ENCODE data around the gene PAM.

PAM gene

DNA sequence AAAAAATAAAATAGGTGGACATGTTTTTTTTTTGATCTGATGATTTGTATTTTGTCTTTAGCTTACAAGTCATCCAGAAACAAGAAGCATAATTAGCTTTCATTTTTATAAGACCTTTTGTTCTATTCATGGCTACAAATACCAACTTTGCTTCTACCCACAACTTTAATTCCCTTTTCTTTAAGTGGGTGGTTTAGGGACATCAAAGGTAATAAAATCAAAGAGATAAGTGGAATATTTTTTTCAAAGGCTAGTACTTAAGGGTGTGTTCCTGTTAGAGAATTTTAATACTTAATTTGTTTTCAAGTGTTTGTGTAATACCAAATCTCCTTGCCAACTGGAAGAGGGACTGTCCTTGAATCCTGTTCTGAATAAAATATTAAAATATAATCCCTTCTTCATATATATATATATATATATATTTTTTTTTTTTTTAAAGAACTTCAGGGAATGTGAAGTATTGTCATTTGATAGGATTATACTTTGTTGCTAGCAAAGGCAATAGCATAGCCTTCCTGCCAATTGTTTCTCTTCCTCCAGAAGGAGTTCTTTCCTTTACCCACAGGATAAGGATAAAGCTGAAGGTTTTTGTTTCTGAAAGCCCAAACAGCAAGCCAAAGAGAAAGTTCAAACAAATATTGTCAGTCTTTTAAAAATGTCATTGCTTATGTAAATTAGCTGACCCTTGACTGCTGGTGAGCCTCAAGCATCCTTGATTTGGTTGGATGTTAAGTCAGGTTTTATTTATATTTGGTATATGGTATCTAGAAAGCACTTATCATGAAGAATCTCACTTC lies 108.9 kb downstream of the PAM start:
- FAIRE-seq, result no peak

GRCh38 chr5:102865171-102865509 lies 110.0 kb downstream of the PAM start:
- FAIRE-seq, result no peak

DNA sequence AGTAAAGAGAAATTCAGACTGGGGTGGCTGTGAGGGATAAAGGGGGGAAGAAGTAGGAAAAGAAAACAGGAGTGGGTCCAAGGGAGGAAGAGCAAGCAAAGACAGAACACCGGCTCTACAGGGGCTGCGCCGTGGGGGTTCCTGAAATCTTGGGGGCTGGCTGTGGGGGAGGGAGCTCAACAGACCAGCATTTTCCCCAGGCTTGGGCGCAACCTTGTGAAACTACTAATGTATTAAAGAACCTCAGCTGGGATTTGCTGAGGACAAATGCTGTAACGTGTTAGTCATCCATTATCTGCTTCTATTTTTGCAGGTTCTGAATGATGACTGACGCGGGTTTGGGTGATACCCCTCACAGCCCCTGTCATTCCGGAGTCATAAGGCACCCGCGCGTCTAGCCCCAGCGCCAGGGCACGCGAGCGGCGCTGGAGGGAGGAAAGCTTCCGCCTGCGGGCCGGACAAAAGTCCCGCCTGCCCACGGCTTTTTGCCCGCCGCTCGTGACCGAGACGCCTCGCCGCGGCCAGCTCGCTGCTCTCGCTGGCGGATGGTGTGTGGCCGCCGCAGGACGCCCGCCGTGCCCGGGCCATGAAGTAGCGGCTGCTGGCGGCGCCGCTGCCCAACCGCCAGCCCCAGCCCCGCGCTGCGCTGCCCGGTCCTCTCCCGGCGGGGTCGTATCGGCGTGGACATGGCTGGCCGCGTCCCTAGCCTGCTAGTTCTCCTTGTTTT lies 110.6 kb downstream of the PAM start:
- FAIRE-seq, result no peak

- FAIRE-seq, result no peak
Observed at GRCh38 chr5:102866237-102866600, 111.1 kb downstream of the PAM start.

GRCh38 chr5:102867992-102868662 lies 113.0 kb downstream of the PAM start:
- no peak for FAIRE-seq

DNA sequence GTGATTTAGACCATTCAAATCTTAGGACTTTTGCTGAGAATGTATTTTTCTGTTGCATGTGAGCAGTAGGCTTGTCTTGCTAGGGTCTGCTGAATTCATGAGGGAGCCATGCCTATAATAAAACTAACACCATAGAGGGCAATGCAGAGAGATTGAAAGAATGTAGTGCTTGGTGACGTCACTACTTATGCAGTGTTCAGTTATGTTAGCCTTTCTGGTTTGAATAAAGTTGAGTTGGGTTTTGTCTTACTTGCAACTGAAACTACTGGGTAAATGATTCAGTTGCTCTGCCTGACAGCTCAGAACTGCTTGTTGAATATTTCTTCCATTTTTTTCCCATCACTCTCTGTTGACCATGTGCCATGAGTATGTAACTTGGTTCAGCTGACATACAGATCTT lies 114.1 kb downstream of the PAM start:
- FAIRE-seq, result no peak

DNA sequence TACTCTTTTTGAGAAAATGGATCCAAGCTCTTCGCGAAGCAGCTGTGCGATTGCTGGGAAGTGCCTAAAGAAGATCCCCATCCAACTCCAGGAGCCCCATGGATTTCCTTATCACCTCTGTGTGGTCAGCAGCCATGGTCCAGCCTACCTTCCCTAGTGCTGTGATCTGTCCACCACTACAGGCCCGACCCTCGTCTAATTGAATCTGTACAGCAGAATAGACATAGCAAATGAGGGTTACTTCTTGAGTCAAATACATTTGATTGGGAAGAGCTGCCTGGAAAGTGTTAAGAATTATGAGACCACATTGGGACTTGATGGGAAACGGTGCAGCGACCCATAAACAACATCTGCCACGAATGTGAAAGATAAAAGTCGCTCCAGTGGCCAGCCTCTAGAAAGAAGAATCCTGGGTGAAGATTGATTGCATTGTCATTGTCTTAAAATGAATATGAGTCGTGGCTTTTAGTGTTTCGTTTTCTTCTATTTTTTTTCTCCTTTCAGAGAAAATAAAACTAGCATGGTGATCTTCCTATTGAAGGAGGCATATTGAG lies 118.4 kb downstream of the PAM start:
- FAIRE-seq, result no peak

DNA sequence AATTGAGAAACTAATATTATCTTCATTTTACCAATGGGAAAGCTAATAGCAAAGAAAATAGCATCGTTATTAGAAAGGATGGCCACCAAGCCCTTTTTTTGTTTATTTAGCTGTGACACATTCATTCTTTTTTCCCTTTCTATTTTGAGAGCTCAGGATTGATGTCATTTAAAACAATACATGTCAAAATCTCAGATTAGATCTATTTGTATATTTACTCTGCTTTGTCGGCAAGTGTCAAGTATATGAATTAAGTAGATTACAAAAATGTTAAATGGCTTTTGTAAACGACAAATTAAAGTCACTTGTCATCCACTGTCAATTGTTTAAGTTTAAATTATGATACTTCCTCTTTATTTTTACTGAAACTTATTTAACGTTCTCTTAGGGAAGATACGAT lies 118.9 kb downstream of the PAM start:
- no peak for FAIRE-seq

GRCh38 chr5:102875721-102876123 lies 120.6 kb downstream of the PAM start:
- no peak for FAIRE-seq

DNA sequence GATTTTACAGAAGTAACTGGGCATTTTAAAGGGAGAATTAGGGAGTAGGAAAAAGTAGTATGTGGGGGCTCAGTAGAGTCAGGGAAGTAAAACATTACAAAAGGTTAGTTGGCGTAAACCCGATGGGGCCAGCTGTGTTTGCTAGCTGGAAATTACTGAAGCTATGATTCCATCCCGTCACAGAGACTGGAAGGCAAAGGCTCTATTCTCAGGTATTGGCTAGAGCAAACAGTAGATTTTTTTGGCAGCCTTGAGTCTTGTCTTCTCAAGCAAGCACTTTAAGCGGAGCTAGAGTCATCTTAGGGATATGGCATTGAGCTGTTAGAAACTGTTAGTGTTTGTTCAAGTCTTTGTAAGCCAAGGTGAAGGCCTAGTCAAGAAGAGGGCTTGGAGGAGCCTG lies 121.5 kb downstream of the PAM start:
- FAIRE-seq, result no peak

DNA sequence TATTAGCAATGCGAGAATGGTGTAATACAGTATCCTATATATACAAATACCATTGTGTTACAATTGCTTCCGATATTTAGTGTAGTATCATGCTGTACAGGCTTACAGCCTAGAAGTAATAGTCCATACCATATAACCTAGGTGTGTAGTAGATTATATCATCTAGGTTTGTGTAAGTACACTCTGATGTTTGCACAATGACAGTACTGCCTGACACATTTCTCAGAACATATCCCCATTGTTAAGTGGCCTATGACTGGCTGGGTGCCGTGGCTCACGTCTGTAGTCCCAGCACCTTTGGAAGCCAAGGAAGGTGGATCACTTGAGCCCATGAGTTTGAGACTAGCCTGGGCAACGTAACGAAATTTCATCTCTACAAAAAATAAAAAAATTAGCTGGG lies 124.6 kb downstream of the PAM start:
- no peak for FAIRE-seq

DNA sequence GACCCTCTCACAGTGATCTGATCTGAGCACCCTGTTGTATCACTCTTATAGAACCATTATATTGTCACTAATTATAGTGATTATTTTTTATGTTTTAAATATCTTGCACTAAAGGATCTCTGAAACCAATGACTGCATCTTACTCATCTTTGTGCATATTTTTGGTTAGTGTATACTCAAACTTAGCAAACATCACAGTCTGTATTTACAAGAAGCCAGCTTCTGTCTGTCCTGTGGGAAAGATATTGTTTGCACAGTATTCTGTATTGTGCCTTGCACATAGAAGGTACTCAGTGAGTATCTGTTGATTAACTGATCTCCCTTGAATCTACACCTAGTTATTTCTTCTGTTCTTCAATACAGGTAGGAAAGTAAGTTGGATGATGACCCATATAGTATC lies 131.5 kb downstream of the PAM start:
- FAIRE-seq, result no peak

DNA sequence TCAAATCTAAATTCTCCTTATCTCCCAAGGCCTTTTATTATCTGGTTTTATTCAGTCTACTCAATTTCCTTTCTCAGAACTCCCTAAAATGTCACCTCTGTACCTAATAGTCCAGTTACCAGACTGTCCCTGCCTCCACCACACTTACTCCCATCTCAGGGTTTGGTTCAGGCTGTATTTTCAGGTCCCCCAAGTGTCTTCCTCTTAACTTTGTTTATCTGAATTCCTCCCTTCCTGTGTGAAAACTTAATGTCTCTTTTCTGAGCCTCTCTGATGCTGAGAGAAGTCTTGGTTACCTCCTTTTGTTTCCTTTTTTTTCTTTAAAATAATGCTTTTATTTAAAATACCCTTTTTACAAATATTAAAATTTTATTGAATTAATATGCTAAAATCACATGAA lies 133.4 kb downstream of the PAM start:
- FAIRE-seq, result no peak

DNA sequence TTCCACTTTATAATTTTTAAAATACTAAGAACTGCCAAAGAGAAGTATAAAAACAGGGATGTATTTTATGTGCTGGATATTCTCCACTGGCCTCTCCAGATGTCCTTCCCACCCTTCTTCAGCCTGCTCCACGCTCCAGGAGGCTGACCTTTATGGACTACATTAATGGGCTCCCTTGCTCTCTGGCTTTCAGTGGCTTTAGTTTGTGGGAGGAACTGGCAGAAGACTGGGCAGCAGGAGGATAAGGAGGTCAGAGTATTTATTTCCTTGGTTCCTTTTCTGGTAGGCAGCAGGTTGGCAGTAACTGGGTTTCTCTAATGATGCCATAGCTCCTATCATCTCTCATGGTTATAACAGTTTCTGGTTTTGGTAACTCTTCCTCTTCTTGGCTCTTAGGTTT lies 133.9 kb downstream of the PAM start:
- no peak for FAIRE-seq

DNA sequence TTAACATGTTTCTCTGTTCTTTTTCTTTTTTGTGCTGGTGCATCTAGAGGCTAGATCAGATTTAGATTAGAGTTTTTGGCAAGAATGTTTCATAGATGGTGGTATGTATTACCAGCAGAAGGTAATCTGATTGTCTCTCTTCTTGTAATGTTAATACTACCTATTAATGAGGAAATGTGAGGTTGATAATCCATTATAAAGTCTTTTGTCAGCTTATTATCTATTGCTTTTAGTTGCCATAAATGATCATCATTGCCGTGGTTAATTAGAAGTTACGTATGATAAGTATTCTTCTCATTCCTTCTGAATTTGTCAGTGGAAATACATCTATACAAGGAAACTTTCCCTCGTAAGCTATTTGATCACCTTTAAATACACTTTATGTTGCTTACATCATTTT lies 135.0 kb downstream of the PAM start:
- no peak for FAIRE-seq

- no peak for FAIRE-seq
Observed at GRCh38 chr5:102891175-102891574, 136.1 kb downstream of the PAM start.

DNA sequence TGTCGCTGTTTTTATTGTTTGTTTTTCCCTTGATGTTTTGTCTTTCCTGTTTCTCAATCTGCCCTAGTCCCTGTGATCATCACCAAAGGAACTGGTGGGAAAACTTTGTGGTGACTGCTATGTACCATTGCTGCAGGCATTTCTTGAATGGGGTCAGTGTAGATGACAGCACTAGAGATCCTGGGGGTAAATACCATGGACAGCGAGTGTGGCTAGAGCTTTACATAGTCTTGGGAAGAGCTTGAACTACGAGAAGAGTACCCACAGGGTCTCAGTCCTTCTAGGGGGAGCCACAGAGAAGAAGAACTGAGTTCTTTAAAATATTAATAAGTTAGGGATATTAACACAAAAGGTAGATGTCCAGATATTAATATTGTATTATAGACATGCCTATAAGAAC lies 138.8 kb downstream of the PAM start:
- FAIRE-seq, result no peak

GRCh38 chr5:102895234-102895633 lies 140.1 kb downstream of the PAM start:
- no peak for FAIRE-seq

- FAIRE-seq, result no peak
Observed at GRCh38 chr5:102895976-102896375, 140.9 kb downstream of the PAM start.

DNA sequence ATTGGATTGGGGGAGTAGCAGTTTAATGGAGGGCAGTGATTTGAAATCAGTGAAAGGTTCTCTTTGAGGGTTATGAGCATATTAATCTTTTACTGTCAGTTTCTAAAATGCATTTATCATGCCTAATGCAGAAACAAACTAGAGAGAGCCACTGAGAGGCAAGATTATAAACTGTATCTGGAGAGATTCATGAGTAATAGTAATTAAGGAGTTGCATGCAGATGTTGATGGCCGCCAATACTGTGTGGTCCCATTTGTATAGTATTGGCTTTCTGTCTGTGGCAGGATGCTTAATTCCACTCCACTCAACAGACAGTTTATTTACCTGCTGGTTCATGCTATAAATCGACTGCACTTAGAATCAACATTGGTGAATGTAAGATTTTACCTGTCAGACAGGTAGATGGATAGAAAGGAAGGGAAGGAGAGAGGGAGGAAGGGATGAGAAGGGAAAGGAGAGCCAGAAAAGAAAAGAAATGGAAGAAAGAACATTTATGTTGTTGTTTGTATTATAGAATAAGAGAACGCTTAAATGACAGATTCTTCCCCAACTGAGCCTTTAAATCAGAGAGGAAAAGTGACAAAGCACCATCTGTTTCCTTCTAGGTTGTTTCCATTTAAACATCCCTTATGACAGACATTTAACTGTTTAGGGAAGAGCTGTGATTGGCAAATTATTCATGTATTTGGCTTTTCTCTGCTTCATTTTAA lies 146.5 kb downstream of the PAM start:
- no peak for FAIRE-seq

GRCh38 chr5:102902135-102902448 lies 147.0 kb downstream of the PAM start:
- no peak for FAIRE-seq

DNA sequence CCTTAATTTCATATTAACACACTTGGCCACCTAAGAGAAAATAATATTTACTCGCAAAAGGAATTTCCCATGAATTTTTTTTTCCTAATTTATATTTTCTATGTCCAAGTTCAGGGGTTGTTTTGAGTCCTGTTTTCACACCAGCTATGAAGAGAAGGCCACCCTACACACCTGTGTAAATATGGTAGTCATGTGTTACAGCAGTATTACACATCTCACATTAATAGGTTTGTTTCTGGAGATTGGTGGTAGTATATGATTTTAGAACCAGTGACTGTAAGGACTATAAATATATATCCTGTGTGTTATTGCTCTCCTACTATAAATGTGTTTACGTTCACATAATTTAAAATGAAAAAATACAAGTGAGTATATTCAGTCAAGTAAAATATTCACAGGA lies 147.5 kb downstream of the PAM start:
- FAIRE-seq, result no peak
